ENCODE measurements around the gene MSANTD7. TPM values are rescaled to one million over a fixed set of nuclear protein-coding genes. Genes with fewer than 3 reads are reported as not detected.
A peak's percentile ranks its signal among the peaks of the same experiment; 100 is the strongest.

The MSANTD7 gene
- total RNA-seq, 1 donor from 2014 or later = 29.6 TPM

DNA sequence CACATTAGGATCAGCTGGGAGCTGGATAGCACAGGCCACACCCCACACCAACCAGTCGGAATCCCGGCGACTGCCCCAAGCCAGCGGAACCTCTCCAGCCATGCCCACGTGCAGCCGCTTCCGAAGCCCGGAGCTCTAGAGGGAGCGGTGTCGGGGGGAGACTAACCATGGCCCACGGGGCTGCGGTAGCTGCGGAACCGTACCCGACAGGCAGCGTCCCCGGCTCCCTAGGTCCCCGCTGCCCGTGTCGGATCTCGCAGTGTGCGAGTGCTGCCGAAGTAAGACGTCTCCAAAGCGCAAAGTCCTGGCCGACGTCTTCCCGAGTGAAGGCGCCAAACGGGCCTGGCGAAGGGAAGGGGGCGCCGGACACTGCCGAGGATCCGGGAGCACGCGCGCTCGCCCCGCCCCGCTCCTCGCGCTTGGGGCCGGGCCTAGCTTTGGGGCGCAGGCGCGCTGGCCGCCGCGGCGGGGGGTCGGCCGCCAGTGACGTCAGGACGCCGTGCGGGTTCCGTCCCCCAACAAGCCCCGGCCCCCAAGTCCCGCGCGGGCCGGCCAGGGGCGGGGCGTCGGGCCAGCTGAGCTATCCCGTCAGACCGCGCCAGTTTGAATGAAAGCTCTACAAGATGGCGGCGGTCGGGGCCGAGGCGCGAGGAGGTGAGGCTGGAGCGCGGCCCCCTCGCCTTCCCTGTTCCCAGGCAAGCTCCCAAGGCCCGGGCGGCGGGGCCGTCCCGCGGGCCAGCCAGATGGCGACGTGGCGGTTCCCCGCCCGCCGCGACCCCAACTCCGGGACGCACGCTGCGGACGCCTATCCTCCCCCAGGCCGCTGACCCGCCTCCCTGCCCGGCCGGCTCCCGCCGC, 40.4 kb downstream of the MSANTD7 start, which contains the start of gene SUV39H2:
SUV39H2 (plus strand) TSS at position 601 of the 858 bp plus-strand sequence; CDS start at position 624, 23 bp downstream.
- intact Hi-C loops (cut with micrococcal nuclease) = loop anchor here (1.0 to 10.0 kb wide), 12 partner anchors 40 to 1292 kb away; partner anchors contain the start of genes CDNF, DCLRE1C, HSPA14 and MEIG1

DNA sequence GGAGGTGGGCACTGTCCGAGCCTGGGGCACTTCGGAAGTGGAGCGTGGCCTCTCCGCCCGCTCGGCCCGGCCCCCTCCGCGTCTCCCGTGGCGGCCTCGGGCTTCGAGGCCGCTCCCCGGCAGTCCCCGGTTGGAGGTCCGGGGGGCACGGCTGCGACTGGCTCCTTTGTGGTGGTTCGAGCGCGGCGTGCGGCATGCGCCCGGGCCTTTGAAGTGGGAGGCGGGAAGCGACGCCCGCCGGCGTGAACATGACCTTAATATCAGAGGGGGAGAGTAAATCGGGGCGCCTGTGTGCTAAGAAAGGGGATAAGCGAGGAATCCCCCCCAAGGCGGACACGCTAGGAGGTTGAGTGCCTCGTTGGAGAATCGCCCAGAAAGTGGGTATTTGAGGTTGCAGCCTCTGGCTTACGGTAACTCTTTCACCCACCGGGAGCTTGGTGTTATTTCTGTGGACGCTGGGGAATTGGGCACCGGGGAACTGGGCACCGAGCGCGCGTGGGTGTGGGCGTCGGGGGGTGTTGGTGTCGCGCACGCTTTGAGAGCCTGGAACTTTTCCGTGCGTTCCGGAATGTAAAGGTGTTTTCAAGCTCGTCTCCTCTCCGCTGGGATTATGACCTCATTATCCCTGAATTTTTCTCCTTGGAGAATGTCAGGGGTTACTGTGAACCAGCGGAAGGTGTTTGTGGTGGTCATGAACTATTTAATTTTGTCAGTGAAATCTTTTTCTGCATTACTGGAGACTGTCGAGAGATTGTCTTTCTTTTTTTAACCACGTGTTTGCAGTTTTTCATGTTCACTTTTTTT, 41.2 kb downstream of the MSANTD7 start:
- peak overlapping the region; percentile 92 for H3K27ac Mint-ChIP-seq
- H3K27me3 Mint-ChIP-seq (ENCODE audit: insufficient read depth) = no peaks in the 10 kb centered on the region
- peaks cover 16% of the 10 kb centered on the region for H3K36me3 Mint-ChIP-seq (ENCODE audit: low read depth)
- DNase-seq (ENCODE audit: low spot score) = peak; percentile 26
- peak overlapping the region; percentile 95 for H3K4me3 Mint-ChIP-seq
- intact Hi-C loops (cut with micrococcal nuclease) = loop anchor here (2.0 to 10.0 kb wide), 5 partner anchors 291 to 1293 kb away; partner anchors contain the start of gene PRPF18
- H3K9me3 Mint-ChIP-seq = no peaks in the 10 kb centered on the region
- H3K4me1 Mint-ChIP-seq (ENCODE audit: low read depth) = peaks cover 50% of the 10 kb centered on the region

More for the DNA sequence above, 40.4 kb downstream of the MSANTD7 start, which contains the start of gene SUV39H2:
- peak; percentile 95 for DNase-seq (ENCODE audit: low spot score)
- Mint-ChIP-seq H3K27ac (peak within 1 kb of the TSS; percentile 94), H3K4me1 (ENCODE audit: low read depth) (peaks cover 50% of the 10 kb centered on the region), H3K27me3 (ENCODE audit: insufficient read depth) (no peaks in the 10 kb centered on the region), H3K36me3 (ENCODE audit: low read depth) (peaks cover 16% of the 10 kb centered on the region), H3K4me3 (peak within 1 kb of the TSS; percentile 96), H3K9me3 (no peaks in the 10 kb centered on the region)

DNA sequence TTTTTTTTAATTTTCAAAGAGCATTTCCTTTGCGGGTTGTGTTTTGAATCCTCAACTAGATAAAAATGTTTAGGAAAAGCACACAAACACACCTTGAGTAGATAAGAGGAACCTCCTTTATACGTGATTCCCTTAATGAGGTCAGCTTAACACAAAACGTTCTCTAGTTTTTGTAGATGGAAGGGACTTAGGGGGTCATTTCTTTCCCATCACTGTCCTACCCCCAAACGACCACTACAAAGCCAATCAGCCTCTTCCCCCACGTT, 41.8 kb downstream of the MSANTD7 start:
- peak overlapping the region; percentile 92 for H3K27ac Mint-ChIP-seq
- H3K4me1 Mint-ChIP-seq (ENCODE audit: low read depth) = peaks cover 50% of the 10 kb centered on the region
- H3K36me3 Mint-ChIP-seq (ENCODE audit: low read depth) = peaks cover 16% of the 10 kb centered on the region
- no peaks in the 10 kb centered on the region for H3K27me3 Mint-ChIP-seq (ENCODE audit: insufficient read depth)
- H3K9me3 Mint-ChIP-seq = no peaks in the 10 kb centered on the region
- H3K4me3 Mint-ChIP-seq = peak overlapping the region; percentile 95
- DNase-seq (ENCODE audit: low spot score) = no peak
- intact Hi-C loops (cut with micrococcal nuclease) = loop anchor here (2.0 to 10.0 kb wide), 5 partner anchors 291 to 1293 kb away; partner anchors contain the start of gene PRPF18

DNA sequence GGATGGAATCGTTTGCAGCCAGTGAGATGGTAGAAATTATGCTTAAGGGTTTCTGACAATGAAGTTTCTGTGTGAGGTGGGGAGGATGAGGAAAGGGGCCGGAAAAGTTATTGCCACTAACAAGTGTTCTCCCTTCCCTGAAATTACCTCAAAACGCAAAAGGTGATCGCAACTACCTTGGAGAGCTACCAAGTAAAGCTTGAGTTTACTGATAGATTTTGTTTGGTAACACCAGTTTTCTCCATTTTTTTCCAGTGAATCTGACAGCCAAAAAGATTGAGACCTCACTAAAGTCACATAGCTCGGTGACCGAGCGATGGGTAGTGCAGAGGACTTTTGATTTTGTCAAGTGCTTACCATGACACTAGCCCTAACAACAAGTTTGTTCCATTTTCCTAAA, 42.1 kb downstream of the MSANTD7 start:
- Mint-ChIP-seq H3K27ac (peak overlapping the region; percentile 53), H3K36me3 (ENCODE audit: low read depth) (peaks cover 16% of the 10 kb centered on the region), H3K4me3 (peak overlapping the region; percentile 95), H3K4me1 (ENCODE audit: low read depth) (peaks cover 50% of the 10 kb centered on the region), H3K27me3 (ENCODE audit: insufficient read depth) (no peaks in the 10 kb centered on the region), H3K9me3 (no peaks in the 10 kb centered on the region)
- no peak for DNase-seq (ENCODE audit: low spot score)
- intact Hi-C loops (cut with micrococcal nuclease) = no loop called here

DNA sequence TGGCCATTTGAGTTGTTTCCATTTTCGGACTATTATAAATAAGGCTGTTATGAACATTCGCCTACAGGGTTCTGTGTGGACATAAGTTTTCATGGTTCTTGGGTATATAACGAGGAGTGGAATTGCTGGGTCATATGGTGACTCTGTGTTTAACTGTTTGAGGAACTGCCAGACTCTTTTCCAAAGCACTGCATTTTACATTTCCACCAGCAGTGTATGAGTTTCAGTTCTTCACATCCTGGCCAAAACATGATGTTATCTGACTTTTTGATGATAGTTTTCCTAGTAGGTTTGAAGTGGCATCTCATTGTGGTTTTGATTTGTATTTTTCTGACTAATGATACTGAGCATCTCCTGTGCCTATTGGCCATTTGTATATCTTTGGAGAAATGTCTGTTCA, 46.0 kb downstream of the MSANTD7 start:
- intact Hi-C loops (cut with micrococcal nuclease) = loop anchor here (2.0 kb wide), 1 partner anchor 19 kb away; no protein-coding TSS in a partner anchor
- H3K4me1 Mint-ChIP-seq (ENCODE audit: low read depth) = peaks cover 31% of the 10 kb centered on the region
- H3K4me3 Mint-ChIP-seq = peak overlapping the region; percentile 6
- DNase-seq (ENCODE audit: low spot score) = no peak
- H3K36me3 Mint-ChIP-seq (ENCODE audit: low read depth) = peaks cover 13% of the 10 kb centered on the region
- no peaks in the 10 kb centered on the region for H3K9me3 Mint-ChIP-seq
- H3K27me3 Mint-ChIP-seq (ENCODE audit: insufficient read depth) = no peaks in the 10 kb centered on the region
- H3K27ac Mint-ChIP-seq = peak overlapping the region; percentile 34

Other genes starting within 250 kb of the MSANTD7 start
- 156 and 167 TPM in 2 replicates for gene FAM107B, start 63.4 kb upstream of the MSANTD7 start, total RNA-seq
- 0.47 and 0.93 TPM in 2 replicates for gene CDNF, start 269 bp upstream of the MSANTD7 start, total RNA-seq
- gene HSPA14, start within 50 bp of the MSANTD7 start, total RNA-seq = 36.6 and 38.0 TPM in 2 replicates
- 43.3 and 51.7 TPM in 2 replicates for gene SUV39H2, start 40.6 kb downstream of the MSANTD7 start, total RNA-seq
- 15.5 and 20.9 TPM in 2 replicates for gene DCLRE1C, start 115.8 kb downstream of the MSANTD7 start, total RNA-seq
- gene MEIG1, start 121.1 kb downstream of the MSANTD7 start, total RNA-seq = 0.44 TPM in 1 of 2 replicates, not detected in the other
- gene OLAH, start 205.6 kb downstream of the MSANTD7 start, total RNA-seq = 0.44 and 0.88 TPM in 2 replicates